ENCODE results near the gene EIF1AD. TPM values are rescaled to one million over a fixed set of nuclear protein-coding genes. Genes with fewer than 3 reads are reported as not detected.

The EIF1AD gene
- total RNA-seq, 1 experiment from 2014 or later, result 64.6 TPM

GRCh38 chr11:66013762-66014100 lies 11.8 kb upstream of the EIF1AD start:
- H3K4me3 ChIP-seq (ENCODE audit: low read depth in 2 of 2, low read length in 2 of 2), result no peak overlapping the region
- intact Hi-C loops (cut with micrococcal nuclease; ENCODE audit: unreplicated experiment), result no loop called here
- DNase-seq (ENCODE audit: low read depth, low spot score), result no peak
- H3K4me1 ChIP-seq (ENCODE audit: control insufficient read depth, insufficient read depth, low read length), result peaks cover 23% of the 10 kb centered on the region
- no peaks in the 10 kb centered on the region for H3K27me3 ChIP-seq (ENCODE audit: control insufficient read depth, insufficient read depth, low read length)
- in situ Hi-C loops (cut with HindIII; ENCODE audit: low pct_unique_long_range_greater_than_20kb, low sequenced_read_pairs), result no loop called here
- H3K36me3 ChIP-seq (ENCODE audit: control insufficient read depth, insufficient read depth, low read length), result no peaks in the 10 kb centered on the region
- CTCF ChIA-PET, result interaction anchor here (1.0 kb wide), 1 partner anchor 38 kb away, joined by 3 read pairs; no protein-coding TSS in a partner anchor
- no peak for ATAC-seq
- no TSS peak for BruUV-seq (replicated peaks)
- POLR2A ChIA-PET, result no interaction called here
- no peaks in the 10 kb centered on the region for H3K9me3 ChIP-seq (ENCODE audit: control insufficient read depth, insufficient read depth, low read depth, low read length)
- no peak overlapping the region for H3K27ac ChIP-seq (ENCODE audit: low read length)
- TF ChIP-seq REST (IDR thresholded peaks at IDR 0.05; ENCODE audit: insufficient read depth in 1 of 2, low read depth in 2 of 2, low read length in 1 of 2) (no peak), TCF7L2 (IDR thresholded peaks at IDR 0.05; ENCODE audit: low read depth, low read length) (no peak), SIN3A (IDR thresholded peaks at IDR 0.05; ENCODE audit: borderline replicate concordance, insufficient read depth, low read depth, low read length) (no peak), POLR2AphosphoS5 (IDR thresholded peaks at IDR 0.05; ENCODE audit: low read depth, low read length) (no peak), CTCF (IDR thresholded peaks at IDR 0.05) (no peak)

GRCh38 chr11:66012946-66013761 lies 11.2 kb upstream of the EIF1AD start:
- ATAC-seq (no peak), DNase-seq (ENCODE audit: low read depth, low spot score) (no peak)
- H3K4me3 ChIP-seq (ENCODE audit: low read depth in 2 of 2, low read length in 2 of 2), result no peak overlapping the region
- H3K9me3 ChIP-seq (ENCODE audit: control insufficient read depth, insufficient read depth, low read depth, low read length), result no peaks in the 10 kb centered on the region
- H3K4me1 ChIP-seq (ENCODE audit: control insufficient read depth, insufficient read depth, low read length), result peaks cover 27% of the 10 kb centered on the region
- in situ Hi-C loops (cut with HindIII; ENCODE audit: low pct_unique_long_range_greater_than_20kb, low sequenced_read_pairs), result no loop called here
- TF ChIP-seq TCF7L2 (IDR thresholded peaks at IDR 0.05; ENCODE audit: low read depth, low read length), result no peak
- TF ChIP-seq CTCF (IDR thresholded peaks at IDR 0.05), result no peak
- TF ChIP-seq REST (IDR thresholded peaks at IDR 0.05; ENCODE audit: insufficient read depth in 1 of 2, low read depth in 2 of 2, low read length in 1 of 2), result peak; percentile 80
- ChIA-PET POLR2A (no interaction called here), CTCF (interaction anchor here (1.0 kb wide), 1 partner anchor 38 kb away, joined by 3 read pairs; no protein-coding TSS in a partner anchor)
- no peaks in the 10 kb centered on the region for H3K27me3 ChIP-seq (ENCODE audit: control insufficient read depth, insufficient read depth, low read length)
- H3K36me3 ChIP-seq (ENCODE audit: control insufficient read depth, insufficient read depth, low read length), result no peaks in the 10 kb centered on the region
- intact Hi-C loops (cut with micrococcal nuclease; ENCODE audit: unreplicated experiment), result no loop called here
- no peak overlapping the region for H3K27ac ChIP-seq (ENCODE audit: low read length)
- no TSS peak for BruUV-seq (replicated peaks)
